MCF 10A (cell line): ENCODE results near the gene ABAT. TPM values are rescaled to one million over a fixed set of nuclear protein-coding genes. Genes with fewer than 3 reads are reported as not detected.

Source experiments
- BruUV-seq: library from RNA; stranded (reverse); fragments of 400-500 nt; replicated peaks from 2 replicates; lab custom pipeline; 2021; lab: Mats Ljungman, UMichigan
- CTCF ChIA-PET: fragments of 300-600 bp; sonication (Branson Sonifier 250); formaldehyde crosslinking; extraction: SDS; loops from one replicate; lab custom pipeline; 2021; ENCODE audit warnings: antibody characterized with exemption, inconsistent platforms; lab: Yijun Ruan, JAX
- POLR2A ChIA-PET: fragments of 300-600, 350-650 bp; sonication (Branson Sonifier 250); formaldehyde crosslinking; extraction: SDS; loops from one replicate; lab custom pipeline; 2020; ENCODE audit warnings: antibody characterized with exemption, inconsistent platforms; lab: Yijun Ruan, JAX
- DNase-seq: peaks from one replicate; pipeline ENCODE4 v3.0.0-alpha.2; 2018; ENCODE audit not compliant: unreplicated experiment
- H3K27ac Mint-ChIP-seq: one replicate; pipeline ENCODE4 v1.8.0; 2022; ENCODE audit warnings: mild to moderate bottlenecking, low read depth, mixed read lengths; ENCODE audit not compliant: unreplicated experiment
- H3K27me3 Mint-ChIP-seq: one replicate; pipeline ENCODE4 v1.8.0; 2022; ENCODE audit warnings: mixed read lengths; ENCODE audit not compliant: insufficient read depth, unreplicated experiment
- H3K36me3 Mint-ChIP-seq: one replicate; pipeline ENCODE4 v1.8.0; 2022; ENCODE audit warnings: mild to moderate bottlenecking, moderate library complexity, mixed read lengths; ENCODE audit not compliant: insufficient read depth, unreplicated experiment
- H3K4me1 Mint-ChIP-seq: one replicate; pipeline ENCODE4 v1.8.0; 2022; ENCODE audit warnings: mixed read lengths; ENCODE audit not compliant: insufficient read depth, unreplicated experiment
- H3K4me3 Mint-ChIP-seq: one replicate; pipeline ENCODE4 v1.8.0; 2022; ENCODE audit warnings: mild to moderate bottlenecking, moderate library complexity, mixed read lengths; ENCODE audit not compliant: unreplicated experiment
- H3K9me3 Mint-ChIP-seq: one replicate; pipeline ENCODE4 v1.8.0; 2022; ENCODE audit warnings: mixed read lengths; ENCODE audit not compliant: unreplicated experiment
- intact Hi-C: fragments of 100-400 bp; cut with micrococcal nuclease; formaldehyde crosslinking; loops from 2 replicates; pipeline ENCODE4 v1.14.1; 2022
- total RNA-seq: library from RNA; stranded (reverse); gene quantifications from 2 replicates; pipeline ENCODE4 v1.2.3, GENCODE V29; 2022
- TF ChIP-seq, protein P1 (sequence below): fragments of 200-600 bp; IDR thresholded peaks from one replicate; pipeline ENCODE4 v1.8.0; 2022; ENCODE audit warnings: antibody characterized with exemption, mild to moderate bottlenecking; ENCODE audit not compliant: unreplicated experiment

ABAT gene
- total RNA-seq, 1 experiment from 2014 or later = 3.0 TPM

DNA sequence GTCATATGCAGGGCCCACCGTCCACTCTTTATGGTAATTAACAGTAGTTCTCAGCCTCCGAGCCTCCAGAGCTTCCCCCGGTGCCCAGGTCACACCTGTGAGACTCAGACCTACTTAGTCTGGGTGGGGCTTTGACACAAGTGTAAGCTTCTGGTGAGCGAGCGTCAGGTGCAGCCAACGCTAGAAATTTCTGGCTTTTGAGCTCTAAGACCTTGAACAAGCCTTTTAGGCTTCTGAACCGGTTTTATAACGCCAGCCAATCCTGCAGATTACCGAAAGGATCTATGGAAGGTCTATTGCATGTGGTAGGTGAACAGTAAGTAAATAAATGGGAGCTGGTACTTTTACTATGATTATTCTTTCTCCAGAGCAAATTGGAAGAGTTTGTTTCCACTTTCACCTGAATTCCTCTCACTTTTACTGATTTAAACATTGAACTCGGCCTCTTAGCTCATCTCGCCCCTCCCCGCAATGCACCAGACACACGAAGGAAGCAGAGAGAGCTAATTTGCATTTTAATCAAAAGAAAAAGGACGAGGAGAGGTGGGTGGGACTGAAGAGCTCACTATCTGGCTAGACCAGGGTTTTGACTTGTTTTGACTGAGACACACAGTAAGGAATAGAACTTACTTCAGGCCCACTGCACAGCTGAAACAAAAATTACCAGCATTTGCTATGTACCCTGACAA, 47.1 kb downstream of the ABAT start:
- Mint-ChIP-seq H3K27me3 (no peaks in the 10 kb centered on the region), H3K27ac (no peak overlapping the region)
- POLR2A ChIA-PET = interaction anchor here (1.1 kb wide), 1 partner anchor 46 kb away, joined by 3 read pairs; no protein-coding TSS in a partner anchor

DNA sequence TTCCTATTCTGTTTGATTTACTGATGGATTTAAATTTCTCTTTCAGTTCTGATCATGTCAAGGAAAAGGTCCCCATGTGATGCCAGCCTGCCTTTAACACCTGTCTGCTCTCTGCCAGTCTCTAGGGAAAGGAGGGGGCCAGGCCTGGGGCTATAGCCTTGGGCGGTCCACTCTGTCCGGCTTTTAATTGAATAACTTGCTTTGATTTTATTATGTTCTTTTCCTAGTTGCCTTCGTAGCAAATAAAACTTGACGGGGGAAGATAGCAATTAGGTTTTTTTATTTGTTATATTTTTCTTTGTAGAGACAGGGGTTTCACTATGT, 47.6 kb downstream of the ABAT start:
- Mint-ChIP-seq H3K36me3 (peaks cover 4% of the 10 kb centered on the region), H3K4me1 (no peaks in the 10 kb centered on the region), H3K9me3 (no peaks in the 10 kb centered on the region), H3K27ac (no peak overlapping the region), H3K27me3 (no peaks in the 10 kb centered on the region), H3K4me3 (no peak overlapping the region)
- ChIA-PET CTCF (interaction anchor here (0.9 to 1.0 kb wide), 2 partner anchors 9 to 57 kb away, joined by 3 read pairs; no protein-coding TSS in a partner anchor), POLR2A (interaction anchor here (1.1 kb wide), 1 partner anchor 46 kb away, joined by 3 read pairs; no protein-coding TSS in a partner anchor)
- intact Hi-C loops = no loop called here
- no TSS peak for BruUV-seq
- TF ChIP-seq, protein P1, sequence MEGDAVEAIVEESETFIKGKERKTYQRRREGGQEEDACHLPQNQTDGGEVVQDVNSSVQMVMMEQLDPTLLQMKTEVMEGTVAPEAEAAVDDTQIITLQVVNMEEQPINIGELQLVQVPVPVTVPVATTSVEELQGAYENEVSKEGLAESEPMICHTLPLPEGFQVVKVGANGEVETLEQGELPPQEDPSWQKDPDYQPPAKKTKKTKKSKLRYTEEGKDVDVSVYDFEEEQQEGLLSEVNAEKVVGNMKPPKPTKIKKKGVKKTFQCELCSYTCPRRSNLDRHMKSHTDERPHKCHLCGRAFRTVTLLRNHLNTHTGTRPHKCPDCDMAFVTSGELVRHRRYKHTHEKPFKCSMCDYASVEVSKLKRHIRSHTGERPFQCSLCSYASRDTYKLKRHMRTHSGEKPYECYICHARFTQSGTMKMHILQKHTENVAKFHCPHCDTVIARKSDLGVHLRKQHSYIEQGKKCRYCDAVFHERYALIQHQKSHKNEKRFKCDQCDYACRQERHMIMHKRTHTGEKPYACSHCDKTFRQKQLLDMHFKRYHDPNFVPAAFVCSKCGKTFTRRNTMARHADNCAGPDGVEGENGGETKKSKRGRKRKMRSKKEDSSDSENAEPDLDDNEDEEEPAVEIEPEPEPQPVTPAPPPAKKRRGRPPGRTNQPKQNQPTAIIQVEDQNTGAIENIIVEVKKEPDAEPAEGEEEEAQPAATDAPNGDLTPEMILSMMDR = no peak
- DNase-seq = no peak

More for the DNA sequence above, 47.1 kb downstream of the ABAT start:
- Mint-ChIP-seq H3K4me3 (no peak overlapping the region), H3K9me3 (no peaks in the 10 kb centered on the region), H3K36me3 (peaks cover 4% of the 10 kb centered on the region), H3K4me1 (peaks cover 3% of the 10 kb centered on the region)
- BruUV-seq = no TSS peak
- no peak for DNase-seq
- TF ChIP-seq, protein P1 = no peak
- intact Hi-C loops = no loop called here
- CTCF ChIA-PET = interaction anchor here (0.9 to 1.0 kb wide), 2 partner anchors 8 to 56 kb away, joined by 3 read pairs; no protein-coding TSS in a partner anchor

DNA sequence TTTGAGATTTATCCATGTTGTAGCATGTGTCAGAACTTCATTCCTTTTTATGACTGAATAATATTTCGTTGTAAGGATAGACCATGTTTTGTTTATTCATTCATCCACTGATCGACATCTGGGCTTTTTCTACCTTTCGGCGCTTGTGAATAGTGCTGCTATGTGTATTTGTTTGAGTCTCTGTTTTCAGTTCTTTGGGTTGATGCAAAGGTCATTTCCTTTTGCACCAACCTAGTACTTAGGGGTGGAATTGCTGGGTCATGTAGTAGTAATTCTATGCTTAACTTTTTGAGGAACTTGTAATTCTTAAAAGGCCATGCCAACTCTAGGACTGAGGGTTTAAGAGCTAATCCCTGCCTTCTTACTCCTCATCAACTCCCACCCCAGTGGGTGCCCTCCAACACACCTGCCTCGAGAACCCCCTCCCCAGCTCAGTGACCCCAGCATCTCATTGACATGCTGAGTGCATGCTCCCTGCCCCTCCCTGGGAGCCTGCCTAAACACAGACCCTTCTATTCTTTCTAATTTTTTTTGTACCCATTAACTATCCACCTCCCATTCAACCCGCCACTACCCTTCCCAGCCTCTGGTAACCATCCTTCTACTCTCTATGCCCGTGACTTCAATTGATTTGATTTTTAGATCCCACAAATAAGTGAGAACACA, 51.2 kb downstream of the ABAT start:
- intact Hi-C loops = no loop called here
- Mint-ChIP-seq H3K4me1 (peaks cover 8% of the 10 kb centered on the region), H3K27me3 (no peaks in the 10 kb centered on the region), H3K9me3 (no peaks in the 10 kb centered on the region), H3K36me3 (peaks cover 4% of the 10 kb centered on the region), H3K27ac (no peak overlapping the region), H3K4me3 (no peak overlapping the region)
- CTCF ChIA-PET = no interaction called here
- DNase-seq = no peak
- no TSS peak for BruUV-seq
- POLR2A ChIA-PET = interaction anchor here (0.5 kb wide), 1 partner anchor 145 kb away, joined by 3 read pairs; no protein-coding TSS in a partner anchor
- TF ChIP-seq, protein P1 = no peak

DNA sequence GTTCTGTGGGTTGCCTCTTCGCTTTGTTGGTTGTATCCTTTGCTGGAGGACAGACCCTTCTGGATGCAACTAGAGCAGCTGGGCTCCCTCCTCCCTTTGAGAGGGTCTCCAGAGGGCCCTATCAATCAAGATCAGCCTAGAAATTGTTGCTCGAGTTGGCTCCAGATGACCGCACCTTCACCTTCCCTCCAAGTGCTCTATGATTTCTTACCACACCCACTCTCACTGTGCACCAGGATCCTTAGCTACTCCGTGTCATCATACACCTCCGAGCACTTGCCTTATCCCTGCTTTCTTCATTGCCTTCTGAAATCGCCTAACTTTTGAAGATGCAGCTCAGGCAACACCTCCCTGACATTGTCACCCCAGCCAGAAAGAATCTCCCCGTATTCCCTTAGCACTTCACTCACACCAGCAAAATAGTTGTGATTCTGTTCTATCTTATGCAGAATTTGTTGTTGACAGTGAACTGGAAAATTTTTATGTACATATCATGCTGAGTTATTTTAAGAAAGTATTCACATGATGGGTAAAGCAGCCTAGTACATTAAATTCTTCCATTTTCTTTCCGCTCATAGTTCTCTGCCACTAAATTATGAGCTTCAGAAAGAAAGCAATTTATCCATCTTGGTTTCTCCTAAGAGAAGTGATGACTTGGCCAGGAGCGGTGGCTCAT, 52.9 kb downstream of the ABAT start:
- TF ChIP-seq, protein P1 = no peak
- Mint-ChIP-seq H3K4me3 (no peak overlapping the region), H3K9me3 (no peaks in the 10 kb centered on the region), H3K4me1 (peaks cover 8% of the 10 kb centered on the region), H3K36me3 (peaks cover 4% of the 10 kb centered on the region), H3K27ac (no peak overlapping the region), H3K27me3 (no peaks in the 10 kb centered on the region)
- CTCF ChIA-PET = interaction anchor here (1.1 kb wide), 1 partner anchor 24 kb away, joined by 3 read pairs; no protein-coding TSS in a partner anchor
- POLR2A ChIA-PET = no interaction called here
- BruUV-seq = no TSS peak
- intact Hi-C loops = no loop called here
- no peak for DNase-seq
